Breast epithelium (tissue), 4 donors: ENCODE results near the gene MYL11. TPM values are rescaled to one million over a fixed set of nuclear protein-coding genes. Genes with fewer than 3 reads are reported as not detected.

ENCODE experiments used
- DNase-seq, 2 donors: peaks; one replicate each; pipeline ENCODE4 v3.0.0-alpha.2; 2019; ENCODE audit warnings: low spot score in 2 of 2
- H3K27ac ChIP-seq, 2 donors: fragments of 200-600 bp; sonication (generic) in 1 of 2; one replicate each; pipeline ENCODE4 v1.5.1; 2016 to 2019; ENCODE audit warnings: mild to moderate bottlenecking in 1 of 2
- H3K27me3 ChIP-seq, 2 donors: fragments of 200-600 bp; sonication (generic) in 1 of 2; one replicate each; pipeline versions ENCODE4 v1.5.1 to v1.6.0; 2017 to 2019; ENCODE audit warnings: control low read depth in 1 of 2, mild to moderate bottlenecking in 1 of 2
- H3K36me3 ChIP-seq: fragments of 200-600 bp; one replicate; pipeline ENCODE4 v1.5.1; 2019
- H3K4me1 ChIP-seq, 2 donors: fragments of 200-600 bp; sonication (generic); one replicate each; pipeline ENCODE4 v1.5.1; 2016 to 2019; ENCODE audit warnings: control low read depth in 1 of 2
- H3K4me3 ChIP-seq, 3 donors: fragments of 200-600 bp; sonication (generic); 1 replicate in 2 of 3; 2 replicates in 1 of 3; pipeline ENCODE4 v1.5.1; 2016 to 2019; ENCODE audit warnings: mild to moderate bottlenecking in 3 of 3, moderate library complexity in 2 of 3
- H3K9me3 ChIP-seq, 2 donors: fragments of 200-600 bp; sonication (generic) in 1 of 2; one replicate each; pipeline ENCODE4 v1.5.1; 2016 to 2019; ENCODE audit warnings: control low read depth in 1 of 2
- CTCF ChIP-seq, 3 donors: fragments of 450-650 bp; IDR thresholded peaks; one replicate each; pipeline ENCODE4 v1.5.1; 2016 to 2017; ENCODE audit warnings: antibody characterized with exemption in 3 of 3, mild to moderate bottlenecking in 3 of 3, moderate library complexity in 3 of 3
- POLR2A ChIP-seq: fragments of 450-650 bp; IDR thresholded peaks from one replicate; pipeline ENCODE4 v1.6.1; 2016; ENCODE audit warnings: antibody characterized with exemption, mild to moderate bottlenecking, moderate library complexity
- POLR2AphosphoS5 ChIP-seq, 3 donors: sonication (generic); formaldehyde crosslinking; IDR thresholded peaks; one replicate each; pipeline ENCODE4 v1.6.1; 2017; ENCODE audit warnings: antibody characterized with exemption in 3 of 3
- intact Hi-C: fragments of 100-400 bp; cut with DNase I; formaldehyde crosslinking; loops from one replicate; pipeline ENCODE4 v1.15.1; 2023; ENCODE audit warnings: low total_unique reads
- total RNA-seq, 3 donors: library from RNA; depleted of rRNA; stranded (reverse); fragments of >200 nt; gene quantifications; one replicate each; pipeline ENCODE4 v1.1.0, GENCODE V29; 2016

The MYL11 gene
- total RNA-seq, 3 donors from 2014 or later = not detected

GRCh38 chr16:30370456-30371247 lies 4.0 kb upstream of the MYL11 start, which contains the start of gene TBC1D10B:
Gene TBC1D10B (minus strand): TSS chr16:30370494. CDS start chr16:30370183, 311 bp downstream.
- intact Hi-C loops = no loop called here
- Histone ChIP-seq H3K27ac (peak within 1 kb of the TSS; percentile 92 to 97), H3K9me3 (no peaks in the 10 kb centered on the region), H3K27me3 (no peaks in the 10 kb centered on the region), H3K4me1 (peaks cover 0 to 18% of the 10 kb centered on the region in 2 donors), H3K4me3 (peak within 1 kb of the TSS; percentile 87 to 98 (median 88)), H3K36me3 (no peaks in the 10 kb centered on the region)
- TF ChIP-seq CTCF (IDR thresholded peaks at IDR 0.05) (peak in 1 of 3 donors; percentile 26), POLR2A (no peak), POLR2AphosphoS5 (IDR thresholded peaks at IDR 0.05) (peak; percentile 72 to 76 (median 76))
- DNase-seq = peak; percentile 99 to 100

- TF ChIP-seq POLR2A (no peak), CTCF (IDR thresholded peaks at IDR 0.05) (no peak), POLR2AphosphoS5 (IDR thresholded peaks at IDR 0.05) (no peak)
- Histone ChIP-seq H3K9me3 (no peaks in the 10 kb centered on the region), H3K4me1 (peaks cover 0 to 18% of the 10 kb centered on the region in 2 donors), H3K27ac (peak overlapping the region; percentile 90 to 92), H3K4me3 (peak overlapping the region; percentile 50 to 87 (median 67)), H3K36me3 (no peaks in the 10 kb centered on the region), H3K27me3 (no peaks in the 10 kb centered on the region)
- no peak for DNase-seq
- intact Hi-C loops = no loop called here
Measured at GRCh38 chr16:30371248-30371816, 3.3 kb upstream of the MYL11 start.

- Histone ChIP-seq H3K4me3 (no peak overlapping the region), H3K4me1 (peaks cover 0 to 15% of the 10 kb centered on the region in 2 donors), H3K27ac (no peak overlapping the region), H3K36me3 (no peaks in the 10 kb centered on the region), H3K9me3 (no peaks in the 10 kb centered on the region), H3K27me3 (no peaks in the 10 kb centered on the region)
- DNase-seq = peak in 1 of 2 donors; percentile 43
- TF ChIP-seq POLR2A (no peak), POLR2AphosphoS5 (IDR thresholded peaks at IDR 0.05) (no peak), CTCF (IDR thresholded peaks at IDR 0.05) (no peak)
- intact Hi-C loops = no loop called here
Measured at GRCh38 chr16:30372038-30372712, 2.4 kb upstream of the MYL11 start.

- TF ChIP-seq CTCF (IDR thresholded peaks at IDR 0.05) = no peak
- TF ChIP-seq POLR2A = no peak
- no peak for TF ChIP-seq POLR2AphosphoS5 (IDR thresholded peaks at IDR 0.05)
- Histone ChIP-seq H3K9me3 (no peaks in the 10 kb centered on the region), H3K4me1 (peaks cover 0 to 9% of the 10 kb centered on the region in 2 donors), H3K27me3 (no peaks in the 10 kb centered on the region), H3K36me3 (no peaks in the 10 kb centered on the region), H3K4me3 (no peak overlapping the region), H3K27ac (no peak overlapping the region)
- no peak for DNase-seq
- intact Hi-C loops = no loop called here
Measured at GRCh38 chr16:30372725-30373124, 1.9 kb upstream of the MYL11 start.
